ENCODE data around the gene NOL6.
"Not testable (repeated sequence)": the region's sequence is repeated elsewhere in the genome, so short reads cannot be mapped to it uniquely, and the experiment has no call there.

NOL6 gene, protein sequence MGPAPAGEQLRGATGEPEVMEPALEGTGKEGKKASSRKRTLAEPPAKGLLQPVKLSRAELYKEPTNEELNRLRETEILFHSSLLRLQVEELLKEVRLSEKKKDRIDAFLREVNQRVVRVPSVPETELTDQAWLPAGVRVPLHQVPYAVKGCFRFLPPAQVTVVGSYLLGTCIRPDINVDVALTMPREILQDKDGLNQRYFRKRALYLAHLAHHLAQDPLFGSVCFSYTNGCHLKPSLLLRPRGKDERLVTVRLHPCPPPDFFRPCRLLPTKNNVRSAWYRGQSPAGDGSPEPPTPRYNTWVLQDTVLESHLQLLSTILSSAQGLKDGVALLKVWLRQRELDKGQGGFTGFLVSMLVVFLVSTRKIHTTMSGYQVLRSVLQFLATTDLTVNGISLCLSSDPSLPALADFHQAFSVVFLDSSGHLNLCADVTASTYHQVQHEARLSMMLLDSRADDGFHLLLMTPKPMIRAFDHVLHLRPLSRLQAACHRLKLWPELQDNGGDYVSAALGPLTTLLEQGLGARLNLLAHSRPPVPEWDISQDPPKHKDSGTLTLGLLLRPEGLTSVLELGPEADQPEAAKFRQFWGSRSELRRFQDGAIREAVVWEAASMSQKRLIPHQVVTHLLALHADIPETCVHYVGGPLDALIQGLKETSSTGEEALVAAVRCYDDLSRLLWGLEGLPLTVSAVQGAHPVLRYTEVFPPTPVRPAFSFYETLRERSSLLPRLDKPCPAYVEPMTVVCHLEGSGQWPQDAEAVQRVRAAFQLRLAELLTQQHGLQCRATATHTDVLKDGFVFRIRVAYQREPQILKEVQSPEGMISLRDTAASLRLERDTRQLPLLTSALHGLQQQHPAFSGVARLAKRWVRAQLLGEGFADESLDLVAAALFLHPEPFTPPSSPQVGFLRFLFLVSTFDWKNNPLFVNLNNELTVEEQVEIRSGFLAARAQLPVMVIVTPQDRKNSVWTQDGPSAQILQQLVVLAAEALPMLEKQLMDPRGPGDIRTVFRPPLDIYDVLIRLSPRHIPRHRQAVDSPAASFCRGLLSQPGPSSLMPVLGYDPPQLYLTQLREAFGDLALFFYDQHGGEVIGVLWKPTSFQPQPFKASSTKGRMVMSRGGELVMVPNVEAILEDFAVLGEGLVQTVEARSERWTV

DNA sequence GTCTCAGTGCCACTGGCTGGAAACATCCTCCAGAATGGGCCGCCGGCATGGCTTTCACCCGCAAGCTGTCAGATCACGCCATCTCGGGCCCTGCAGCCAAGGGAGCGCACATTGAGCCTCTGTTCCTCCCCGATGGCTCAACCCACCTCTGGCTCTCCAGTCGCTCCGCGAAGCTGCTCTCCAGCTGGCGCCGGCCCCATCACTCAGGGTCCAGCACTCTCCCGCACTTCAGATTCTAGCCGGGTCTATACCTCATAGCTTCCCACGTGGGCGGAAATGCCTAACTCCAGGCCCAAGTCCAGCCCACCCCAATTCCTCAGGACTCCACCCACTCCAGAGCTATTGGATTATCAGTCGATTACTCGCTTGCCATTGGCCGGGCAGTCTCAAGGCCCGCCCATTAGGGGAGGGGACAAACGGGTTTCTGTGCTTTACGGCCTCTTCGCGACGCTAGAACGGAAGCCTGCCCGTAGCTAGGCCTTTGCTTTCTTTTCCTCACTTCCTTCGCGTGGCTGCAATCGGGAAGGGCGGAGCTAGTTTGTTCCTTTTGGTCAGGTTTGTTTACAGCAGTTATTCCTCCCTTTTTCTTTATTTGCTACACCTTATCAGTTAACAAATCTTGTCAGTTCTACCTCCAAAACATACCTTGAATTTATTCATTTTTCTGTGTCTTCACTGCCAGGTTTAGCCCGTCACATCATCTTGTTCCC, at the start of gene NOL6:
Gene NOL6, minus strand, starts transcription at position 282 of the 710 bp plus-strand sequence. Its CDS starts 82 bp downstream, at position 200.
- peak; percentile 90 for DNase-seq

DNA sequence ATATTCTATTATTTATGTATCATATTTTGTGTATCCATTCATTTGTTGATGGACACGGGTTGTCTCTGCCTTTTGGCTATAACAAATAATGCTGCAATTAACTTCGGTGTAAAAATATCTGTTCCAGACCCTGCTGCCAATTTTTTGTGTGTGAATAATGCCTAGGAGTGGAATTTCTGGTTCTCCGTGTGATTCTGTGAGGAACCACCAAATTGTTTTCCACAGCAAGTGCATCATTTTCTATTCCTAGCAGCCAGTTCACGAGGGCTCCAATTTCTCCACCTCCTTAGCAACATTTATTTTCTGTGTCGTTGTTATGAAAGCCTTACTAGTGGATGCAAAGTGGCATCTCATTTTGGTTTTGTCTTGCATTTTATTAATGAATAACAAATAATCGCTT, 48.1 kb upstream of the NOL6 start:
- not testable (repeated sequence) for DNase-seq

DNA sequence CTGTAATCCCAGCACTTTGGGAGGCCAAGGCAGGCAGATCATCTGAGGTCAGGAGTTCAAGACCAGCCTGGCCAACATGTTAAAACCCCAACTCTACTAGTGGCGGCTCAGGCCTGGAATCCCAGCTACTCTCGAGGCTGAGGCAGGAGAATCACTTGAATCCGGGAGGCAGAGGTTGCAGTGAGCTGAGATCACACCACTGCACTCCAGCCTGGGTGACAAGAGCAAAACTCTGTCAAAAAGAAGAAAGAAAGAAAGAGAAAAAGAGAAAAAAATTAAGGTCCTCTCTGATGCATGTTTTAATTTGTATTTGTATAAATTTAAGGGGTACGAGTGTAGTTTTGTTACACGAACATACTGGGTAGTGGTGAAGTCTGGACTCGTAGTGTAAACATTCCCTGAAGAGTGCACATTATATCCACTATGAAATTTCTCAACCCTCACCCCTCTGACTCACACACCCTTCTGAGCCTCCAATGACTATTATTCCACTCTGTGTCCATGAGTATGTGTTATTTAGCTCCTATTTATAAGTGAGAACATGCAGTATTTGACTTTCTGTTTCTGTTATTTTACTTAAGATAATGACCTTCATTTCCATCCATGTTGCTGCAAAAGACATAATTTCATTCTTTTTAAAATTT, 44.3 kb upstream of the NOL6 start:
- DNase-seq, result not testable (repeated sequence)

DNA sequence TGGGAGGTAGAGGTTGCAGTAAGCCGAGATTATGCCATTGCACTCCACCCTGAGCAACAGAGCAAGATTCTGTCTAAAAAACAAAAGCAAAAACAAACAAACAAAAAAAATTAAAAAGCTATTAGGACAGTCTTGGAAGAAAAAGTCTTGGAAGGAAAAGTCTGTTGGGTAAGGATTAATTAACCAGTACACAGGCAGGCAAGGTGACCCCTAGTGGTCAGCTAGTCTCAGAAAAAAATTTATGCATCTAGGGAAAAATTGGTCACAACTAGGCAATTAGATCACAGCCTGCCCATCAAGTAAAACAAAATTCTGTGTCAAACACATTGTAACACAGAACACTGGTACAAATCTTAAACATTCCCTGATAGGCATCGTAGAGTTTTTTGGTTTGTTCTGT, 43.6 kb upstream of the NOL6 start:
- DNase-seq, result no peak

DNA sequence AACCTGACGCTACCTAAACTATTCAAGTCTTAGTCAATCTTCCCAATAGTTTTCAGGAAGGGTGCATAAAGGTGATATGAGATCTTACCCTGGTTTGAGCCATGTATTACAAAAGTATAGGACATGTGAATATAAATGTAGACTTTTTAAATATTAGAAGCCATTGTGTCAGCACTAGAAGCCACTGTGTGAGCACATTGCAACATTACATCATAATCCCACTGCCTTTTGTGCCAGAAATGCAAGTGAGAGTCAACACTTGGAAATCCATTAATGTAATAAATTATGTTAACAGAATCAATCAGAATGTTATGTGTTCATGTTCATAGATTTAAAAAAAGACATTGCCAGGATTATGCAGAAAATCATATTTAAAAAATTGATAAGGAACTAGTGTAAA, 42.7 kb upstream of the NOL6 start:
- DNase-seq, result not testable (repeated sequence)

DNA sequence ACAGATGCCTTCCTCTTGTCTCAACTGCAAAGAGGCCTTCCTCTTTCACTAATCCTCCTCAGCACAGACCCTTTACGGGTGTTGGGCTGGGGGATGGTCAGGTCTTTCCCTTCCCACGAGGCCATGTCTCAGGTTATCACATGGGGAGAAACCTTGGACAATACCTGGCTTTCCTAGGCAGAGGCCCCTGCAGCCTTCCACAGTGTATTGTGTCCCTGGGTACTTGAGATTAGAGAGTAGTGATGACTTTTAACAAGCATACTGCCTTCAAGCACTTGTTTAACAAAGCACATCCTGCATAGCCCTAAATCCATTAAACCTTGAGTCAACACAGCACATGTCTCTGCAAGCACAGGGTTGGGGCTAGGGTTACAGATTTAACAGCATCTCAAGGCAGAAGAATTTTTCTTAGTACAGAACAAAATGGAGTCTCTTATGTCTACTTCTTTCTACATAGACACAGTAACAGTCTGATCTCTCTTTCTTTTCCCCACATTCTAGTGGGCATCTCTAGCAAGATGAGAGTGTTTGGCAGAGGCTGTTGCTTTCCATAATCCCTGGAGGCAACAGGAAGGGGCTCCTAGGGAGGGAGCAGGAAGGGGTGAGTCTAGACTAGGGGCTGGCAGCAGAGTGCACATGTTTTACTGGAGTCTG, 41.7 kb upstream of the NOL6 start:
- not testable (repeated sequence) for DNase-seq

DNA sequence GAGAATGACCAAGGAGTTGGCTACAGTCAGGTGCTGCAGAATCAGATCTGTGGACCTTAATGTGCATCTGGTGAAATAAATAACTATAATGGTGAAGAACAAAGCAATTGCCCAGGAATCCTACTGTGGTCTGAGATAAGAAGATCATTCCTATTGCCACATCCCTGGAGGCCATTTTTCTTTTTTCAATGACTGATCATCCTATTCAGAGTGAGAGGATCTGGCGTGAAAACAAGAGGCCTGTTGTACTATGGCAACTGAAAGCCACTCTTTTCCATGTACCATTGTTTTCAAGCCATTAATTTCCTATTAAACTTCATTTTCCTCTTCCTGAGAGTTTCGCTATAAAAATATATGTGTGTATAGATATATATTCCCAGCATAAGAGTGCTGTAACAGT, 38.8 kb upstream of the NOL6 start:
- DNase-seq, result not testable (repeated sequence)

DNA sequence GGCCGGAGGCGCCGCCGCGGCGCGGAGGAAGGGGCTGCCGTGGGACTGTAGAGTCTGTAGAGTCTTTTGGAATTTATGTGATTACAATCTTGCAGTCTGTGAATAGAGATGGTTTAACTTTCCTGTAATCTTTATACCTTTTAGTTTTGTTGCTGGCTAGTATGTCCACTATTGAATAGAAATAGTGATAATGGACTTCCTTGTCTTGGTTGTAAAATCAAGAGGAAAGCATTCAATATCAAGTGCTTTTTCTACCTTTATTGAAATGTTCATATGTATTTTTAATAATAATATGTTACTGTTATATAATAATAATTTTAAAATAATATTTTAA, 37.4 kb upstream of the NOL6 start:
- not testable (repeated sequence) for DNase-seq

DNA sequence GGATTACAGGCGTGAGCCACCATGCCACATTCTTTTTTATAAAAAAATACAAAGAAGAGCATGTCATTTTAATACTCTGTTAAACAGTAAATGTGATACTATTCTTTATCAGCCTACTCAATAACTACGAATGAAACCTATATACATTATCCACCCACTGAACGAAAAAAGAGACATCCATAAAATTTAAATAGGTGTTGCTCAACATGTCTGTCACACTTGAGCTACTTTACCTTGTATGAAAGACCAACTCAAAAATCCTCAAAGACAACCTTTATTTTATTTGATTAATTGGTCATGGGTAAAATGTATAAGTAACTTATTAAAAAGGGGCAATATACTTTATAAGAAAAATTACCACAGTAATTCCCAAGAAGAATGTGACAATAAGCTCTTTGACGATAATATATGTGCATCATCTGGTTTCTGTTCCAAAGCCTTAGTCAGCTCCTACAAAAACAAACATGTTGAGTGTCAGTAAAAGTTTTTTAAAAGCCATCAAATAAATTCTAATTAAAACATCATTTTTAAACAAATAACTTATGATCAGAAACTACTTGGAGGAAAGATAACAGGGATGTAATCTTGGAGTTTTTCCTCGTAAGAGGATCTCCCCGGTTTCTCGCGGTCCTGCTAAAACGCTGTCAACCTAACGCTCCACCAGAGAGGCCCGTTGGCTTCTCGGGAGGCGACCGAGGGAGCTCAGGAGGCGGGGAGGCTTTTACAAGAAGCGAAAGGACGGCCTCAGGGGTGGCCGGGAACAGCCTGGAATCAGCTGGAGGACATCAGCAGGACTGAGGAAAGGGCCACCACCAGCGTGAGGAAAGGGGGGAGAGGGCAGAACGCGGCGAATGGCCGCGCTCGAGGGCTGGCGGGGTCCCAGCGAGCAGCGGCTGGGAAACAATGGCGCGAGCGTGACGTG, 36.8 kb upstream of the NOL6 start:
- DNase-seq, result no peak

DNA sequence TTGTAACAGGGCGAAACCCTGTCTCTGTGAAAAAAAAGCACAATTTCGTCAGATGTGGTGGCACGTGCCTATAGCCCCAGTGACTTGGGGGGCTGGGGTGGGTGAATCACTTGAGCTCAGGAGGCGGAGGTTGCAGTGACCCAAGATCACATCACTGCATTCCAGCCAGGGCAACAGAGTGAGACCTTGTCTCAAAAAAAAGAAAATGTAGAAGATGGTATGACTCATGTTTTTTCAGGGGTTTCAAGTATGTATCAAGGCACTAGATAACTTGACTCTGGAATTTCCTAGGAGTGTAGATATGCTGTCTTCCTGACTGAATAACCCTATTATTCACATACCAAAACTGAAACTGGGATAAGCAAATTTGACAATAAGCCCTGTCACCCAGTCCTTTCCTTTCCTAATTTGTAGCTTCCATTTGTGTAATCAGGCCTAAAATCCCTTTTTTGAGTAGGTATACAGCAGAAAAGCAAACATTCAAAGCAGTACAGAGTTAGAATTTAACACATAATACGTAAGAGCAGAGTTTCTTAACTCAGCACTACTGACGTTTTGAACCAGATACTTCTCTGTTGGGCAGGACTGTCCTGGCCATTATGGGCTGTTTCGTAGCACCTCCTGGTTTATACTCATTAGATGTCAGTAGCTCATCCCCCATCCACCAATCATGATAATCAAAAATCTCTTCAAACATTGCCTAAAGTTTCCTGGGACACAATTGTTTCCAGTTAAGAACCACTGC, 33.1 kb upstream of the NOL6 start:
- no peak for DNase-seq

DNA sequence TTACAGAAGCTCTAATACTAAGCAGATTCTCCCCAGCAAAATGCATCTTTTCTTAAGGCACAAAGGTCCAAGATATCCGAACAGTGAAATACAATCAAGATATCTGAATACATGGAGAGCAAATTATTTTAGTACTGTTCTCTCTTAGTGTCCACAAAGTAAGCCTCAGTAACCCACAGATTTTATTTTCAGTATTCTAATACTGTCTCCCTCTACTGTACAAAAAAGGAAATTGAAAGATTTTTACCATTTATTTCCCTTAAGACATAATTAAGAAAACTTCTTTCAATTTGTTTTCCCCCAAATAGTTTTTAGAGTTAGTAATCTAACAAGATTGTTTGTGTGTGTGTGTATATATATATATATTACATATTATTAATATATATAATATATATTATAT, 24.7 kb upstream of the NOL6 start:
- no peak for DNase-seq

DNA sequence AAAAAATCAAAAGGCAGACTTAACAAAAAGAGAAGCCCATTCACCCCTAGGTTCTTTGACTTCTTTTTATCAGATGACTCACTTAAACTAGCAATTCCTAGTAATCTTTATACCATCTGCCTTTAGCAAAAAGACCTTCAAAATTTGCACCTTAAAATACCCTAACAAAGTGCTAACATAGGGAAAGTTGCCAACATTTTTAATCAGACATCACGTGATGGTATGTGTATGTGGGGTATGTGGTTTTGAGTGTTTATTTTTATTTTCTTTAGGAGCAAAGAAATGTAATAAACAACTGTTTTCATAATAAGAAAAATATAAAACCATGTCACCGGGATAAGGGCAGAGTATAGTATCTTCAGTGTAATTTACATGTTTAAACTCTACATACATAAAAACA, 20.1 kb upstream of the NOL6 start:
- not testable (repeated sequence) for DNase-seq

DNA sequence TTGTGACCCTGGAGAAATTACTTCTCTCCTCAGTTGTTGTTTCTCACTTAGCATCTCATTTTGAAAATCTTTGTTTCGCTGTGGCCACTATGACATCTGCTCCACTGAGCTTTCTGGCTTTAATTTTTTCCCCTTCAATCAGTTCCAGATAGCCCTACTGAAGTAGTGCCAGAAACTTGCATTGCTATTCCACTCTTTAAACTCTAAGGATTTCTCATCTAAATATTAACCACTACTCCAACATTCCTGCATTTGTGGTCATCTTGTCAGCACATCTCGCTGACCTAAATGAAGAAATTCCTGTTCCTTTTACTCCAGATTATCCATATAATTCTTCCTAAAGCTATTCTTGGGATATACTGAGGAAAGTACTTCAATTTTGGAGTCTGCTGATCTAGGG, 15.3 kb upstream of the NOL6 start:
- DNase-seq, result no peak

DNA sequence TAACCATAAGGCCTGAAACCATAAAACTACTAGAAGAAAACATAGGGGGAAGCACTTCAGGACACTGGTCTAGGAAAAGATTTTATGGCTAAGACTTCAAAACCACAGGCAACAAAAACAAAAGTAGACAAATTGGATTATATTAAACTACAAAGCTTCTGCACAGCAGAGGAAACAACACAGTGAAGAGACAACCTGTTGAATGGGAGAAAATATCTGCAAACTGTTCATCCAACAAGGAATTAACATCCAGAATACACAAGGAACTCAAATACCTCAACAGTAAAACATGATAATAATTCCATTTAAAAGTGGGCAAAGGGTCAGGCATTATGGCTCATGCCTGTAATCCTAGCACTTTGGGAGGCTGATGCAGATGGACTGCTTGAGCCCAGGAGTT, 11.6 kb upstream of the NOL6 start:
- DNase-seq, result not testable (repeated sequence)

DNA sequence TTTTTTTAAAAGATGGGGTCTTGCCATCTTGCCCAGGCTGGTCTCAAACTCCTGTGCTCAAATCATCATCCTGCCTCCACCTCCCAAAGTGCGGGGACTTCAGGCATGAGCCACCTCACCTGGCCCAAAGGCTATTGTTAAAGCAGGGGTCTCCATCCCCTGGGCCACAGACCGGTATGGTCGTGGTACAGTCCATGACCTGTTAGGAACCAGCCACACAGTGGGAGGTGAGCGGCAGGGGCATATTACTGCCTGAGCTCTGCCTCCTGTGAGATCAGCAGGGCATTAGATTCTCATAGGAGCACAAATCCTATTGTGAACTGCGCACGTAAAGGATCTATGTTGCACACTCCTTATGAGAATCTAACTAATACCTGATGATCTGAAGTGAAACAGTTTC, 7.3 kb upstream of the NOL6 start:
- no peak for DNase-seq

DNA sequence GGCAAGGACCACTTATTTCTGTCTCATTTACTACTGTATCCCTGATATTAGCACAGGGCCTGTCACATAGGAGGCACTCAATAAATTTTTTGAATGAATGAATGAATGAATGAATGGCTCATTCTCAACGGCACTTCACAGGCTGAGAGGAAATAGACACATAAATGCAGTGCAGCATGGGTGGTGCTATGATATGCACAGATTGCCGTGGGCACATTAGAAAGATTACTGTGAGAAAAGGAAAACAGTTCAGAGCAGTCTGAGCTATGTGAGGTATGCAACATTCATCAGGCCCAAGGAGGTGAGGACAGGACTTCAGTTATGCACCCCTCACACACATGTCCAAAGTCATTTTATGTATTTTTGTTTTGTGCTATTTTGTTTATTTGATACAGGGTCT, 6.4 kb upstream of the NOL6 start:
- DNase-seq, result no peak

DNA sequence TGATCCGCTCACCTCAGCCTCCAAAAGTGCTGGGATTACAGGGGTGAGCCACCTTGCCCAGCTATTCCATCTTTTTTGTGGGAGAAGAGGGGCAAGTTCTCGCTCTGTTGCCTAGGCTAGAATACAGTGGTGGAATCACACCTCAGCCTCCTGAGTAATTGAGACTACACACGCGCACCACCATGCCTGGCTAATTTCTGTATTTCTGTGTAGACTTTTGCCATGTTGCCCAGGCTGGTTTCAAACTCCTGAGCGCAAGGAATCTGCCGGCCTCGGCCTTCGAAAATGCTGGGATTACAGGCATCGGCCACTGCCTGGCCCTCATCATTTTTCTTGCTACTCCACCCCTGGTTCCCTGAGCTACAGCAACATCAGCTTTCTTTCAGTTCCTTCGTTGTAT, 2.8 kb upstream of the NOL6 start:
- DNase-seq, result no peak

DNA sequence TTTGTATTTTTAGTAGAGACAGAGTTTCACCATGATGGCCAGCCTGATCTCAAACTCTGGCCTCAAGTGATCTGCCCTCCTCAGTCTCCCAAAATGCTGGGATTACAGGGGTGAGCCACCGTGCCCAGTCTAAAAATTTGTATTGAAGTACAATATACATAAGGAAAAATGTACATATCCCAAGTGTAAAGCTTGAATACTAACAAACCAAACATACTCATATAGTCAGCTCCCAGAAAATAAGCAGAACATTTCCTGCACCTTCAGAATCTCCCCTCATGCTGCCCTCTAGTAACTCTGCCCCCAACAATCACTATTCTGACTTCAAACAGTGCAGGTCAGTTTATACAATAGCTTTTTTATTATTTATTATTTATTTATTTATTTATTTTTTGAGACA, 1.6 kb upstream of the NOL6 start:
- DNase-seq, result no peak

DNA sequence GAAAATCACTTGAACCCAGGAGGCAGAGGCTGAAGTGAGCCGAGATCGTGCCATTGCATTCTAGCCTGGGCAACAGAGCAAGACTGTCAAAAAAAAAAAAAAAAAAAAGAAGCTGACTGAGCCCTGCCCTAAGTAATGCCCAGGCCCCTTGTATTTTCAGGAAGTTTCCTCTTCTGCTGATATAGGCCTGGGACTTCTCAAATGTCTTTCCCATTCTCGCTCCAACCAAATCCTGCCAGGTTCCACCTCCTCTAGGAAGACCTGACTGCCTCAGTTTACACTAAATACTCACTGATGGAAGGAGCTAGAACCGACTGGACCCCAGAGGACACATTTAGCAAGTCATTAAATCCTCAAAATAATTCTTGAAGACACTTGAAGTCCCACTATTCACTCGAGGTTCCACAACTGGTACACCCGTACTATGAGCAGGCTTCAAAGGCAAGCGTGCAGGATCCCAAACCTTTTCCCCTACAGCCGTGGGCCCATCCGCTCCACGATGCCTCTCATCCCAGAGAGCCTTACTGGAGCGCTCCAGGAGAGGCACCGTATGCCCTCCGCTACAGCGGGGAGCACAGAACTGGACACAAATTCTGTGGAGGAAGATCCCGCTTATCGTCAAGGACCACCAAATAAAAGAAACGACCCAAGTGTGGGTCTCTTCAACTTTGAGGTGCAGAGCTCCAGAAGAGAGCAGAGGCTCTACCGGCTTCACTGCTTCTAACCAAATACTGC, 676 bp downstream of the NOL6 start:
- DNase-seq, result no peak
